ENCODE measurements around the gene FLYWCH1. TPM values are rescaled to one million over a fixed set of nuclear protein-coding genes. Genes with fewer than 3 reads are reported as not detected.
A peak's percentile ranks its signal among the peaks of the same experiment; 100 is the strongest.

FLYWCH1 gene
- total and polyA plus RNA-seq, 2 experiments from 2014 or later = 16.0 to 44.7 TPM

DNA sequence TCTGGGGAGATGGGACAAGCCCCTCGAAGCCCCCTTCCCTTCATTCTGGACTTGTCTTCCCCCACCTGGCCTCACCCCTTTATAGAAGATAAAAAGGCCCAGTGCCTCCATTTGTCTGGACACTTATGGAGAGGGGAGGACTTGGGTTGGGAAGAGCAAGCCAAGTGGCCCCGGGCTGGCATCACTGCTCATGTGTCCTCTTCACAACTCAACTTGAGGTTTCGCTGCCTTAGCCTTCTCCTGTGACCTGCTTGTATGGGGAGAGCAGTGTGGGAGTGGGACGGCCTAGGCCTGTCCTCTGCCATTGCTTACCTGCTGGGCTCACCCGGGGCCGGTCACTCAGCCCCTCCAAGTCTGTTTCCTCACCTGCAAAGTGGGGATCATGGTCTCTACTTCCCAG is 58.8 kb downstream of the FLYWCH1 start:
- H3K9ac ChIP-seq = no peak overlapping the region
- H3K4me3 ChIP-seq = peak overlapping the region; percentile 73
- in situ Hi-C loops (cut with MboI) = no loop called here
- WGBS, 2 experiments (ENCODE audit: low coverage in 1 of 2, low lambda C conversion rate in 2 of 2, missing lambda C conversion rate in 2 of 2) = 91 to 96% methylated on average over 6 of the region's 6 CpGs
- no peaks in the 10 kb centered on the region for H3K9me3 ChIP-seq (ENCODE audit: low read depth)
- H3K36me3 ChIP-seq (ENCODE audit: low read depth) = no peaks in the 10 kb centered on the region
- H3K9me2 ChIP-seq (ENCODE audit: insufficient read depth) = no peaks in the 10 kb centered on the region
- DNase-seq = no peak
- no peaks in the 10 kb centered on the region for H3K4me1 ChIP-seq (ENCODE audit: insufficient read depth)
- TF ChIP-seq EZH2phosphoT487 (IDR thresholded peaks at IDR 0.05; ENCODE audit: insufficient read depth, low read depth) (no peak), EZH2 (IDR thresholded peaks at IDR 0.05; ENCODE audit: insufficient read depth, poor library complexity, severe bottlenecking) (no peak)
- no peaks in the 10 kb centered on the region for H3F3A ChIP-seq (ENCODE audit: insufficient read depth)
- no peak overlapping the region for H3K27ac ChIP-seq
- H3K27me3 ChIP-seq (replicated peaks; ENCODE audit: insufficient read depth) = peaks cover 18% of the 10 kb centered on the region
- H2AFZ ChIP-seq = no peak overlapping the region
- H3K4me2 ChIP-seq (ENCODE audit: unreplicated experiment) = no peak overlapping the region
- no peaks in the 10 kb centered on the region for H4K20me1 ChIP-seq (ENCODE audit: insufficient read depth)
- H3K79me2 ChIP-seq (ENCODE audit: insufficient read depth) = no peaks in the 10 kb centered on the region

DNA sequence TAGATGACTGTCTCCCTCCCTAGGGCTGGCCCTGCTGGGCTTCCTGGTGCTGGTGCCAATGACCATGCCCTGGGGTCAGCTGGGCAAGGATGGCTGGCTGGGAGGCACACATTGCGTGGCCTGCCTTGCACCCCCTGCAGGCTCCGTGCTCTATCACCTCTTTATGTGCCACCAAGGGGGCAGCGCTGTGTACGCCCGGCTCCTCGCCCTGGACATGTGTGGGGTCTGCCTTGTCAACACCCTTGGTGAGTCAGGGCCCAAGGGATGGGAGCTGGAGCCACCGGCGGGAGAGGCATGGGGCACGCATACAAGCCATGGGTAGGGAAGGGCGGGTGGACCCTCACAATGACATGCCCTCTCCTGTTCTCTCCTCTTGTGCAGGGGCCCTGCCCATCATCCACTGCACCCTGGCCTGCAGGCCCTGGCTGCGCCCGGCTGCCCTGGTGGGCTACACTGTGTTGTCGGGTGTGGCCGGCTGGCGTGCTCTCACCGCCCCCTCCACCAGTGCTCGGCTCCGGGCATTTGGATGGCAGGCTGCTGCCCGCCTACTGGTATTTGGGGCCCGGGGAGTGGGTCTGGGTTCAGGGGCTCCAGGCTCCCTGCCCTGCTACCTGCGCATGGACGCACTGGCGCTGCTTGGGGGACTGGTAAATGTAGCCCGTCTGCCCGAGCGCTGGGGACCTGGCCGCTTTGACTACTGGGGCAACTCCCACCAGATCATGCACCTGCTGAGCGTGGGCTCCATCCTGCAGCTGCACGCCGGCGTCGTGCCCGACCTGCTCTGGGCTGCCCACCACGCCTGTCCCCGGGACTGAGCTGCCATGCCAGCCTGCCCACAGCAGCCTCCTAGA is 59.6 kb downstream of the FLYWCH1 start:
- no peaks in the 10 kb centered on the region for H3K9me2 ChIP-seq (ENCODE audit: insufficient read depth)
- 96% methylated on average over 33 of the region's 35 CpGs for WGBS, 2 experiments (ENCODE audit: low coverage in 1 of 2, low lambda C conversion rate in 2 of 2, missing lambda C conversion rate in 2 of 2)
- in situ Hi-C loops (cut with MboI) = no loop called here
- no peaks in the 10 kb centered on the region for H3F3A ChIP-seq (ENCODE audit: insufficient read depth)
- H3K27ac ChIP-seq = no peak overlapping the region
- H3K9ac ChIP-seq = no peak overlapping the region
- TF ChIP-seq EZH2 (IDR thresholded peaks at IDR 0.05; ENCODE audit: insufficient read depth, poor library complexity, severe bottlenecking) (no peak), EZH2phosphoT487 (IDR thresholded peaks at IDR 0.05; ENCODE audit: insufficient read depth, low read depth) (no peak)
- H3K9me3 ChIP-seq (ENCODE audit: low read depth) = no peaks in the 10 kb centered on the region
- H3K27me3 ChIP-seq (replicated peaks; ENCODE audit: insufficient read depth) = peaks cover 10% of the 10 kb centered on the region; the same call in 1 of the 2 replicates
- no peaks in the 10 kb centered on the region for H4K20me1 ChIP-seq (ENCODE audit: insufficient read depth)
- H3K79me2 ChIP-seq (ENCODE audit: insufficient read depth) = no peaks in the 10 kb centered on the region
- no peak overlapping the region for H2AFZ ChIP-seq
- H3K4me3 ChIP-seq = no peak overlapping the region
- H3K4me2 ChIP-seq (ENCODE audit: unreplicated experiment) = no peak overlapping the region
- no peaks in the 10 kb centered on the region for H3K4me1 ChIP-seq (ENCODE audit: insufficient read depth)
- H3K36me3 ChIP-seq (ENCODE audit: low read depth) = no peaks in the 10 kb centered on the region
- DNase-seq = no peak

DNA sequence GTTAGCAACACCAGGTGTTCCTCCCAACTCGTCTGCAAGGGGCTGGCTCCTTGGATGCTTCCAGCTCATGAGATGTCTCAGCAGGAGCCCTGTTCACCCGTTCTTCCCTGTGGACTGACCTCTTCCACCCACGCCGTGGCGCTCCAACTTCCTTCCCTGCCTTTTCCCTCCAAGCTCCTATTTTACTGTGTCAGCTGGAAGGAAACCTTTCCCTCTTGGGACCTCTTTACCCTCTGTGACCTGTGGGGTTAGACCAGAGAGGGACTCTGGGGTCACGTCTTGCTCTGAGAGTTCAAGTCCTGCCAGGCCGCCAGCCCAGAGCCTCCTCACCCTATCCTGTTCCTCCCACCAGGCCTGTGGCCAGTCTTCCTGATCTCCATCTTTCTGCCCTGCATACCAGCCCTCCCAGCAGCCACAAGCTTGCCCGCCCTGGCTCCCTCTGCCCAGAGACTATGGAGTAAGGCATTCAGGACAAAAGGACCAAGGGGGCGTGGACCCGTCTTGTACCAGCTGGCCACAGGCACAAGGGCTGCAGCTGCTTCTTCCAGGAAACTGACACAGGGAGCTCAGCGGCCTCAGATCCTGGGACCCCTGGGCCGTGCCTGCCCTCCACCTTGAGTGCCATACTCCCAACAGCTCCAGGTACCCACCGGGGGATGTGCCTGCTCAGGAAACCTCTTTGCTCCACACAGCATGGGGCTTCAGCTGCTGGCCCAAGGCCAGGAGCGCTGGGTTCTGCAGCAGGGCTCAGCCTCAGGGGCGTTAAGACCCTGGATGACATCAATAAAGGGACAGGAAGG is 60.5 kb downstream of the FLYWCH1 start:
- WGBS, 2 experiments (ENCODE audit: low coverage in 1 of 2, low lambda C conversion rate in 2 of 2, missing lambda C conversion rate in 2 of 2) = 80 to 87% methylated on average over 14 to 15 of the region's 15 CpGs
- H3K27ac ChIP-seq = no peak overlapping the region
- H4K20me1 ChIP-seq (ENCODE audit: insufficient read depth) = no peaks in the 10 kb centered on the region
- H3K4me3 ChIP-seq = no peak overlapping the region
- H2AFZ ChIP-seq = no peak overlapping the region
- no peak overlapping the region for H3K9ac ChIP-seq
- in situ Hi-C loops (cut with MboI) = no loop called here
- no peak overlapping the region for H3K4me2 ChIP-seq (ENCODE audit: unreplicated experiment)
- H3K9me3 ChIP-seq (ENCODE audit: low read depth) = no peaks in the 10 kb centered on the region
- no peaks in the 10 kb centered on the region for H3K36me3 ChIP-seq (ENCODE audit: low read depth)
- H3F3A ChIP-seq (ENCODE audit: insufficient read depth) = no peaks in the 10 kb centered on the region
- H3K27me3 ChIP-seq (replicated peaks; ENCODE audit: insufficient read depth) = peaks cover 10% of the 10 kb centered on the region; the same call in 1 of the 2 replicates
- TF ChIP-seq EZH2phosphoT487 (IDR thresholded peaks at IDR 0.05; ENCODE audit: insufficient read depth, low read depth) = no peak
- no peak for TF ChIP-seq EZH2 (IDR thresholded peaks at IDR 0.05; ENCODE audit: insufficient read depth, poor library complexity, severe bottlenecking)
- H3K79me2 ChIP-seq (ENCODE audit: insufficient read depth) = no peaks in the 10 kb centered on the region
- DNase-seq = no peak
- H3K9me2 ChIP-seq (ENCODE audit: insufficient read depth) = no peaks in the 10 kb centered on the region
- H3K4me1 ChIP-seq (ENCODE audit: insufficient read depth) = no peaks in the 10 kb centered on the region

DNA sequence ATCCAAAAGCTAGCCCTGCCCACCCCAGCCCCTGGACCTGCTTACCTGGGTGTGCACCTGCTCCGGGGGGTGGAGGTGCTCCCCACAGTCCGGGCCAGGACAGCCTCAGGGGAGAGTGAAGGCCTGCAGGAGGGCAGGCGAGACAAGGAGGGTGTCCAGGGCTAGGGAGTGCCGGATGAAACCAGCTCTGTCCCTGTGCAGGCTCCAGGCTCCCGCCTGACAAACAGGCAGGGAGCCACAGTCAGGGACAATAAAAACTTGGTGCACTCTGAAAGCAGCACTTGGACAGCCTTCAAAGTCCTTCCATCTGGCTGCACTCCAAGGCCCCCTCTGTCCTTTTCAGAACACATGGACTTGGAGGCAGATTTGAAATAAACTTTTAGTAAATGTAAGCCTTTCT is 61.4 kb downstream of the FLYWCH1 start:
- no peaks in the 10 kb centered on the region for H3K79me2 ChIP-seq (ENCODE audit: insufficient read depth)
- DNase-seq = no peak
- WGBS, 2 experiments (ENCODE audit: low coverage in 1 of 2, low lambda C conversion rate in 2 of 2, missing lambda C conversion rate in 2 of 2) = 92 to 93% methylated on average over 5 of the region's 5 CpGs
- no peak for TF ChIP-seq EZH2 (IDR thresholded peaks at IDR 0.05; ENCODE audit: insufficient read depth, poor library complexity, severe bottlenecking)
- no peak for TF ChIP-seq EZH2phosphoT487 (IDR thresholded peaks at IDR 0.05; ENCODE audit: insufficient read depth, low read depth)
- no peak overlapping the region for H3K9ac ChIP-seq
- H3K9me2 ChIP-seq (ENCODE audit: insufficient read depth) = no peaks in the 10 kb centered on the region
- no peaks in the 10 kb centered on the region for H3K9me3 ChIP-seq (ENCODE audit: low read depth)
- H3K27ac ChIP-seq = no peak overlapping the region
- in situ Hi-C loops (cut with MboI) = no loop called here
- H3F3A ChIP-seq (ENCODE audit: insufficient read depth) = no peaks in the 10 kb centered on the region
- no peak overlapping the region for H3K4me3 ChIP-seq
- H3K4me2 ChIP-seq (ENCODE audit: unreplicated experiment) = no peak overlapping the region
- H3K27me3 ChIP-seq (replicated peaks; ENCODE audit: insufficient read depth) = 0 out of 2 replicates have a peak, but pooled peaks cover under 1% of the 10 kb centered on the region
- H3K4me1 ChIP-seq (ENCODE audit: insufficient read depth) = no peaks in the 10 kb centered on the region
- H3K36me3 ChIP-seq (ENCODE audit: low read depth) = no peaks in the 10 kb centered on the region
- no peak overlapping the region for H2AFZ ChIP-seq
- no peaks in the 10 kb centered on the region for H4K20me1 ChIP-seq (ENCODE audit: insufficient read depth)

Data from GM23248 (cell line).